Suprapubic skin (tissue), 4 donors: ENCODE results near the gene MSH2. TPM values are rescaled to one million over a fixed set of nuclear protein-coding genes. Genes with fewer than 3 reads are reported as not detected.

Source experiments
- DNase-seq, 2 donors: peaks; one replicate each; pipeline ENCODE4 v3.0.0-alpha.2; 2019; ENCODE audit warnings: low spot score in 2 of 2
- H3K27ac ChIP-seq: fragments of 200-600 bp; sonication (generic); one replicate; pipeline ENCODE4 v1.5.1; 2019
- H3K27me3 ChIP-seq: fragments of 200-600 bp; sonication (generic); one replicate; pipeline ENCODE4 v1.5.1; 2019
- H3K36me3 ChIP-seq: fragments of 200-600 bp; sonication (generic); one replicate; pipeline ENCODE4 v1.5.1; 2019
- H3K4me1 ChIP-seq: fragments of 200-600 bp; sonication (generic); one replicate; pipeline ENCODE4 v1.5.1; 2019
- H3K4me3 ChIP-seq: fragments of 200-600 bp; sonication (generic); one replicate; pipeline ENCODE4 v1.5.1; 2019; ENCODE audit warnings: mild to moderate bottlenecking
- H3K9me3 ChIP-seq: fragments of 200-600 bp; sonication (generic); one replicate; pipeline ENCODE4 v1.5.1; 2019
- CTCF ChIP-seq, 2 donors: fragments of 200-600 bp in 1 of 2; fragments of 450-650 bp in 1 of 2; sonication (generic) in 1 of 2; IDR thresholded peaks; one replicate each; pipeline ENCODE4 v1.5.1; 2016 to 2019; ENCODE audit warnings: antibody characterized with exemption in 2 of 2, mild to moderate bottlenecking in 1 of 2, moderate library complexity in 1 of 2
- EP300 ChIP-seq: sonication (generic); formaldehyde crosslinking; IDR thresholded peaks from one replicate; pipeline ENCODE4 v1.6.1; 2017; ENCODE audit warnings: antibody characterized with exemption
- POLR2A ChIP-seq, 2 donors: fragments of 450-650 bp; IDR thresholded peaks; one replicate each; pipeline ENCODE4 v1.6.1; 2017; ENCODE audit warnings: antibody characterized with exemption in 2 of 2, mild to moderate bottlenecking in 2 of 2, moderate library complexity in 2 of 2
- POLR2AphosphoS5 ChIP-seq, 3 donors: sonication (generic); formaldehyde crosslinking; IDR thresholded peaks; one replicate each; pipeline ENCODE4 v1.6.1; 2017; ENCODE audit warnings: antibody characterized with exemption in 3 of 3
- WGBS: methylation state at CpG from one replicate; pipeline ENCODE4 v1.1.5; 2018; 5-methylcytosine and 5-hydroxymethylcytosine counted together
- total RNA-seq, 4 donors: library from RNA; depleted of rRNA; stranded (reverse); fragments of >200 nt; gene quantifications; one replicate each; pipeline ENCODE4 v1.1.0, GENCODE V29; 2016

Gene MSH2
- total RNA-seq, 4 donors from 2014 or later: 11.8 to 18.1 (median 13.8) TPM

DNA sequence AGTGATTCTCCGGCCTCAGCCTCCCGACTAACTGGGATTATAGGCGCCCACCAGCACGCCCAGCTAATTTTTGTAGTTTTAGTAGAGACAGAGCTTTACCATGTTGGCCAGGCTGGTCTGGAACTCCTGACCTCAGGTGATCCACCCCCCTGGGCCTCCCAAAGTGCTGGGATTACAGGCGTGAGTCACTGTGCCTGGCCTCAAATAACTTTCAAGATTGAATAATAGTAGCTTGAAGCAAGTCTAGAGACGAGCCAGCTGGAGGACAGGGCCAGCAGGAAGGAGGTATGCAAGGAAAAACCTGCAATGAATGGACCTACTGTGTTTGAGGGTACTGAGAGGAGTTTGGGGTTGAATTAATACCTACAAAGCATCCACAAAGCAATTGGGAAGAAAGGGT, 87.5 kb downstream of the MSH2 start:
- Histone ChIP-seq H3K36me3 (no peaks in the 10 kb centered on the region), H3K4me3 (no peak overlapping the region), H3K9me3 (no peaks in the 10 kb centered on the region), H3K4me1 (no peaks in the 10 kb centered on the region), H3K27me3 (no peaks in the 10 kb centered on the region), H3K27ac (no peak overlapping the region)
- no peak for TF ChIP-seq POLR2A (IDR thresholded peaks at IDR 0.05)
- no peak for TF ChIP-seq EP300
- no peak for TF ChIP-seq CTCF (IDR thresholded peaks at IDR 0.05)
- TF ChIP-seq POLR2AphosphoS5 (IDR thresholded peaks at IDR 0.05): no peak
- 78% methylated on average over 6 of the region's 6 CpGs for WGBS
- no peak for DNase-seq

GRCh38 chr2:47493317-47494035, 90.5 kb downstream of the MSH2 start:
- H3K4me3 ChIP-seq: no peak overlapping the region
- DNase-seq: no peak
- no peak for TF ChIP-seq CTCF (IDR thresholded peaks at IDR 0.05)
- no peak for TF ChIP-seq POLR2AphosphoS5 (IDR thresholded peaks at IDR 0.05)
- TF ChIP-seq POLR2A (IDR thresholded peaks at IDR 0.05): no peak
- no peak for TF ChIP-seq EP300
- H3K4me1 ChIP-seq: no peaks in the 10 kb centered on the region
- H3K36me3 ChIP-seq: no peaks in the 10 kb centered on the region
- no peak overlapping the region for H3K27ac ChIP-seq
- H3K27me3 ChIP-seq: no peaks in the 10 kb centered on the region
- 92% methylated on average over 12 of the region's 12 CpGs for WGBS
- H3K9me3 ChIP-seq: no peaks in the 10 kb centered on the region

- TF ChIP-seq POLR2AphosphoS5 (IDR thresholded peaks at IDR 0.05) (no peak), POLR2A (IDR thresholded peaks at IDR 0.05) (no peak), EP300 (no peak), CTCF (IDR thresholded peaks at IDR 0.05) (no peak)
- Histone ChIP-seq H3K36me3 (no peaks in the 10 kb centered on the region), H3K4me3 (no peak overlapping the region), H3K27me3 (no peaks in the 10 kb centered on the region), H3K9me3 (no peaks in the 10 kb centered on the region), H3K27ac (no peak overlapping the region), H3K4me1 (no peaks in the 10 kb centered on the region)
- 90% methylated on average over 10 of the region's 16 CpGs for WGBS
- DNase-seq: no peak
Observed at GRCh38 chr2:47494267-47495130, 91.5 kb downstream of the MSH2 start.

- no peaks in the 10 kb centered on the region for H3K27me3 ChIP-seq
- H3K36me3 ChIP-seq: no peaks in the 10 kb centered on the region
- no peak overlapping the region for H3K27ac ChIP-seq
- TF ChIP-seq CTCF (IDR thresholded peaks at IDR 0.05) (no peak), EP300 (no peak), POLR2A (IDR thresholded peaks at IDR 0.05) (no peak), POLR2AphosphoS5 (IDR thresholded peaks at IDR 0.05) (no peak)
- no peaks in the 10 kb centered on the region for H3K9me3 ChIP-seq
- DNase-seq: no peak
- H3K4me1 ChIP-seq: no peaks in the 10 kb centered on the region
- H3K4me3 ChIP-seq: no peak overlapping the region
- WGBS: 82% methylated on average over 8 of the region's 8 CpGs
Observed at GRCh38 chr2:47497843-47498460, 95.0 kb downstream of the MSH2 start.

DNA sequence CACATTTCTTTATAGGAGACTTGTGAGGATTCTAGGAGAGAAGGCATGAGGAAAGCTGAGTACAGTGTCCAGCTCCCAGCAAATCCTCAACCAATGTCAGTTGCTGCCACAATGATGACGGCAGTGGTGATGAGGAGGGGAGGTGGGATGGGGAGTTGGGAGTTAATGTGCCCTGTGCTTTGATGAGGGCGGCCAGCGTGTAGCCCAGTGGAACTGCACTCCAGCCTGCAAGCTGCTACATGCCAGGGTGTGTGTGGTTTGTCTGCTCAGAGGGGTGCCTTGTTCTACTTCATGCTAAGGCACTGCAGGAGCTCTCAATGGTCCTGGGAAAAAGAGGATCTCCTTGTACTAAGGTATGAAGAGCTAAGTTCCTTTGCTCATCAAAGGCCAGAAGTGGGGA, 96.1 kb downstream of the MSH2 start:
- whole genome bisulfite sequencing: 81% methylated on average over 3 of the region's 3 CpGs
- Histone ChIP-seq H3K4me1 (no peaks in the 10 kb centered on the region), H3K9me3 (no peaks in the 10 kb centered on the region), H3K27me3 (no peaks in the 10 kb centered on the region), H3K27ac (no peak overlapping the region), H3K36me3 (no peaks in the 10 kb centered on the region), H3K4me3 (no peak overlapping the region)
- TF ChIP-seq EP300: no peak
- no peak for TF ChIP-seq POLR2AphosphoS5 (IDR thresholded peaks at IDR 0.05)
- TF ChIP-seq POLR2A (IDR thresholded peaks at IDR 0.05): no peak
- no peak for TF ChIP-seq CTCF (IDR thresholded peaks at IDR 0.05)
- no peak for DNase-seq
